ENCODE measurements around the gene ROCK2. TPM values are rescaled to one million over a fixed set of nuclear protein-coding genes. Genes with fewer than 3 reads are reported as not detected.

Gene ROCK2
- total and polyA plus RNA-seq, 2 experiments from 2014 or later, result 34.5 to 59.6 TPM

- no peak overlapping the region for H3K4me3 ChIP-seq
- TF ChIP-seq EZH2phosphoT487 (IDR thresholded peaks at IDR 0.05; ENCODE audit: low read depth, severe bottlenecking, unreplicated experiment) (no peak), EZH2 (IDR thresholded peaks at IDR 0.05; ENCODE audit: borderline replicate concordance) (no peak)
- TF ChIP-seq, protein P1, sequence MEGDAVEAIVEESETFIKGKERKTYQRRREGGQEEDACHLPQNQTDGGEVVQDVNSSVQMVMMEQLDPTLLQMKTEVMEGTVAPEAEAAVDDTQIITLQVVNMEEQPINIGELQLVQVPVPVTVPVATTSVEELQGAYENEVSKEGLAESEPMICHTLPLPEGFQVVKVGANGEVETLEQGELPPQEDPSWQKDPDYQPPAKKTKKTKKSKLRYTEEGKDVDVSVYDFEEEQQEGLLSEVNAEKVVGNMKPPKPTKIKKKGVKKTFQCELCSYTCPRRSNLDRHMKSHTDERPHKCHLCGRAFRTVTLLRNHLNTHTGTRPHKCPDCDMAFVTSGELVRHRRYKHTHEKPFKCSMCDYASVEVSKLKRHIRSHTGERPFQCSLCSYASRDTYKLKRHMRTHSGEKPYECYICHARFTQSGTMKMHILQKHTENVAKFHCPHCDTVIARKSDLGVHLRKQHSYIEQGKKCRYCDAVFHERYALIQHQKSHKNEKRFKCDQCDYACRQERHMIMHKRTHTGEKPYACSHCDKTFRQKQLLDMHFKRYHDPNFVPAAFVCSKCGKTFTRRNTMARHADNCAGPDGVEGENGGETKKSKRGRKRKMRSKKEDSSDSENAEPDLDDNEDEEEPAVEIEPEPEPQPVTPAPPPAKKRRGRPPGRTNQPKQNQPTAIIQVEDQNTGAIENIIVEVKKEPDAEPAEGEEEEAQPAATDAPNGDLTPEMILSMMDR (IDR thresholded peaks at IDR 0.05; ENCODE audit: poor library complexity), result no peak
- H2AFZ ChIP-seq, result no peak overlapping the region
- H3K4me2 ChIP-seq, result no peak overlapping the region
- H4K20me1 ChIP-seq (ENCODE audit: insufficient read depth, poor library complexity, severe bottlenecking), result no peaks in the 10 kb centered on the region
- no peaks in the 10 kb centered on the region for H3K4me1 ChIP-seq (ENCODE audit: insufficient read depth)
- H3K9me2 ChIP-seq (replicated peaks; ENCODE audit: insufficient read depth), result no peaks in the 10 kb centered on the region
- no peaks in the 10 kb centered on the region for H3K36me3 ChIP-seq (replicated peaks; ENCODE audit: insufficient read depth, low read depth)
- no peaks in the 10 kb centered on the region for H3K27me3 ChIP-seq
- no peaks in the 10 kb centered on the region for H3K9me3 ChIP-seq (ENCODE audit: low read depth)
- H3K27ac ChIP-seq, result no peak overlapping the region
- 85% methylated on average over 4 of the region's 4 CpGs for WGBS (ENCODE audit: low lambda C conversion rate, missing lambda C conversion rate)
- no peak for DNase-seq (ENCODE audit: low spot score)
- no peaks in the 10 kb centered on the region for H3K79me2 ChIP-seq
Measured at GRCh38 chr2:11141319-11141718, 203.1 kb downstream of the ROCK2 start.

GRCh38 chr2:11140492-11140891 lies 203.9 kb downstream of the ROCK2 start:
- DNase-seq (ENCODE audit: low spot score), result no peak
- H3K27me3 ChIP-seq, result no peaks in the 10 kb centered on the region
- H3K9me2 ChIP-seq (replicated peaks; ENCODE audit: insufficient read depth), result no peaks in the 10 kb centered on the region
- TF ChIP-seq EZH2 (IDR thresholded peaks at IDR 0.05; ENCODE audit: borderline replicate concordance) (no peak), EZH2phosphoT487 (IDR thresholded peaks at IDR 0.05; ENCODE audit: low read depth, severe bottlenecking, unreplicated experiment) (no peak)
- TF ChIP-seq, protein P1 (IDR thresholded peaks at IDR 0.05; ENCODE audit: poor library complexity), result no peak
- no peak overlapping the region for H2AFZ ChIP-seq
- 84% methylated on average over 4 of the region's 4 CpGs for WGBS (ENCODE audit: low lambda C conversion rate, missing lambda C conversion rate)
- H3K36me3 ChIP-seq (replicated peaks; ENCODE audit: insufficient read depth, low read depth), result no peaks in the 10 kb centered on the region
- H3K4me2 ChIP-seq, result no peak overlapping the region
- no peak overlapping the region for H3K4me3 ChIP-seq
- no peaks in the 10 kb centered on the region for H3K9me3 ChIP-seq (ENCODE audit: low read depth)
- no peaks in the 10 kb centered on the region for H4K20me1 ChIP-seq (ENCODE audit: insufficient read depth, poor library complexity, severe bottlenecking)
- H3K79me2 ChIP-seq, result no peaks in the 10 kb centered on the region
- H3K4me1 ChIP-seq (ENCODE audit: insufficient read depth), result no peaks in the 10 kb centered on the region
- no peak overlapping the region for H3K27ac ChIP-seq

GRCh38 chr2:11134349-11134748 lies 210.1 kb downstream of the ROCK2 start:
- 82% methylated on average over 5 of the region's 5 CpGs for WGBS (ENCODE audit: low lambda C conversion rate, missing lambda C conversion rate)
- no peak for DNase-seq (ENCODE audit: low spot score)
- no peaks in the 10 kb centered on the region for H3K27me3 ChIP-seq
- TF ChIP-seq, protein P1 (IDR thresholded peaks at IDR 0.05; ENCODE audit: poor library complexity), result no peak
- TF ChIP-seq EZH2 (IDR thresholded peaks at IDR 0.05; ENCODE audit: borderline replicate concordance) (no peak), EZH2phosphoT487 (IDR thresholded peaks at IDR 0.05; ENCODE audit: low read depth, severe bottlenecking, unreplicated experiment) (no peak)
- no peaks in the 10 kb centered on the region for H3K9me3 ChIP-seq (ENCODE audit: low read depth)
- no peak overlapping the region for H3K4me3 ChIP-seq
- H3K36me3 ChIP-seq (replicated peaks; ENCODE audit: insufficient read depth, low read depth), result no peaks in the 10 kb centered on the region
- peaks cover 9% of the 10 kb centered on the region for H3K4me1 ChIP-seq (ENCODE audit: insufficient read depth)
- no peak overlapping the region for H3K4me2 ChIP-seq
- H2AFZ ChIP-seq, result no peak overlapping the region
- H3K79me2 ChIP-seq, result no peaks in the 10 kb centered on the region
- no peak overlapping the region for H3K27ac ChIP-seq
- H4K20me1 ChIP-seq (ENCODE audit: insufficient read depth, poor library complexity, severe bottlenecking), result no peaks in the 10 kb centered on the region
- no peaks in the 10 kb centered on the region for H3K9me2 ChIP-seq (replicated peaks; ENCODE audit: insufficient read depth)

DNA sequence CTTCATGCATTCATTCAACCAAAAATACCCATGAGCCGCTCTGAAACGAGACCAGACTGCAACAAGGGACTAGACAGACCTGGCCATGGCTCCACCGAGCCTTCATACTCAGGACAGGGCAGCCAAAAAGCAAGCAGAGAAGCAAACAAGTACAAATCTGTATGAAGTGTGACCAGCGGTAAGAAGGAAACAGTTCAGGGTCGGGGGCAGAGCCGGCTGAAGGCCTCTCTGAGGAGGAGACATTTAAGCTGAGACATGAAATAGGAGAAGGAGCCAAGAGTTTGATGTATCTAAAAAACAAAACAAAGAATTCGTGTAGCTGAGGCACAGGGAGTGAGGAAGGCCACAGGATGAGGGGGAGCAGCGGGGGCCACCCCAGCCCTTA lies 210.5 kb downstream of the ROCK2 start:
- Histone ChIP-seq H2AFZ (no peak overlapping the region), H3K79me2 (no peaks in the 10 kb centered on the region), H3K9me3 (ENCODE audit: low read depth) (no peaks in the 10 kb centered on the region), H3K4me3 (no peak overlapping the region), H3K27me3 (no peaks in the 10 kb centered on the region), H3K4me2 (peak overlapping the region; percentile 92), H3K36me3 (replicated peaks; ENCODE audit: insufficient read depth, low read depth) (no peaks in the 10 kb centered on the region), H3K4me1 (ENCODE audit: insufficient read depth) (peaks cover 9% of the 10 kb centered on the region), H3K27ac (no peak overlapping the region), H4K20me1 (ENCODE audit: insufficient read depth, poor library complexity, severe bottlenecking) (no peaks in the 10 kb centered on the region), H3K9me2 (replicated peaks; ENCODE audit: insufficient read depth) (no peaks in the 10 kb centered on the region)
- 73% methylated on average over 8 of the region's 8 CpGs for WGBS (ENCODE audit: low lambda C conversion rate, missing lambda C conversion rate)
- TF ChIP-seq, protein P1 (IDR thresholded peaks at IDR 0.05; ENCODE audit: poor library complexity), result no peak
- TF ChIP-seq EZH2 (IDR thresholded peaks at IDR 0.05; ENCODE audit: borderline replicate concordance) (no peak), EZH2phosphoT487 (IDR thresholded peaks at IDR 0.05; ENCODE audit: low read depth, severe bottlenecking, unreplicated experiment) (no peak)
- no peak for DNase-seq (ENCODE audit: low spot score)
